ENCODE measurements around the gene SLC7A1. TPM values are rescaled to one million over a fixed set of nuclear protein-coding genes. Genes with fewer than 3 reads are reported as not detected.

SLC7A1 gene
- total RNA-seq, 1 donor from 2014 or later, result 91.5 TPM

- Histone ChIP-seq H3K4me3 (ENCODE audit: low read depth, low read length) (no peak overlapping the region), H3K27me3 (ENCODE audit: control insufficient read depth, insufficient read depth, low read length) (peaks cover 2% of the 10 kb centered on the region), H3K36me3 (ENCODE audit: control insufficient read depth, insufficient read depth, low read length) (no peaks in the 10 kb centered on the region)
- no peak for TF ChIP-seq CTCF (IDR thresholded peaks at IDR 0.05; ENCODE audit: insufficient read depth, low read length, poor library complexity, severe bottlenecking)
- DNase-seq (ENCODE audit: low read depth), result no peak
These were observed 115.6 kb downstream of the SLC7A1 start for GRCh38 chr13:29479716-29480492.

- H3K36me3 ChIP-seq (ENCODE audit: control insufficient read depth, insufficient read depth, low read length), result no peaks in the 10 kb centered on the region
- TF ChIP-seq CTCF (IDR thresholded peaks at IDR 0.05; ENCODE audit: insufficient read depth, low read length, poor library complexity, severe bottlenecking), result no peak
- DNase-seq (ENCODE audit: low read depth), result no peak
These were observed 119.4 kb downstream of the SLC7A1 start for GRCh38 chr13:29476046-29476445.

GRCh38 chr13:29474991-29475390 is 120.5 kb downstream of the SLC7A1 start:
- no peak for TF ChIP-seq CTCF (IDR thresholded peaks at IDR 0.05; ENCODE audit: insufficient read depth, low read length, poor library complexity, severe bottlenecking)
- H3K27me3 ChIP-seq (ENCODE audit: control insufficient read depth, insufficient read depth, low read length), result peaks cover 2% of the 10 kb centered on the region
- no peak for DNase-seq (ENCODE audit: low read depth)
- H3K4me3 ChIP-seq (ENCODE audit: low read depth, low read length), result no peak overlapping the region
- H3K36me3 ChIP-seq (ENCODE audit: control insufficient read depth, insufficient read depth, low read length), result no peaks in the 10 kb centered on the region

More at GRCh38 chr13:29476046-29476445, 119.4 kb downstream of the SLC7A1 start:
- H3K27me3 ChIP-seq (ENCODE audit: control insufficient read depth, insufficient read depth, low read length), result peaks cover 2% of the 10 kb centered on the region
- no peak overlapping the region for H3K4me3 ChIP-seq (ENCODE audit: low read depth, low read length)

GRCh38 chr13:29473166-29473565 is 122.3 kb downstream of the SLC7A1 start:
- Histone ChIP-seq H3K27me3 (ENCODE audit: control insufficient read depth, insufficient read depth, low read length) (no peaks in the 10 kb centered on the region), H3K36me3 (ENCODE audit: control insufficient read depth, insufficient read depth, low read length) (no peaks in the 10 kb centered on the region), H3K4me3 (ENCODE audit: low read depth, low read length) (no peak overlapping the region)
- no peak for TF ChIP-seq CTCF (IDR thresholded peaks at IDR 0.05; ENCODE audit: insufficient read depth, low read length, poor library complexity, severe bottlenecking)
- no peak for DNase-seq (ENCODE audit: low read depth)

- no peak for DNase-seq (ENCODE audit: low read depth)
- Histone ChIP-seq H3K4me3 (ENCODE audit: low read depth, low read length) (no peak overlapping the region), H3K27me3 (ENCODE audit: control insufficient read depth, insufficient read depth, low read length) (no peaks in the 10 kb centered on the region), H3K36me3 (ENCODE audit: control insufficient read depth, insufficient read depth, low read length) (no peaks in the 10 kb centered on the region)
- peak; percentile 100 for TF ChIP-seq CTCF (IDR thresholded peaks at IDR 0.05; ENCODE audit: insufficient read depth, low read length, poor library complexity, severe bottlenecking)
These were observed 123.0 kb downstream of the SLC7A1 start for GRCh38 chr13:29472332-29472961.
